ENCODE results near the gene PHACTR3.

DNA sequence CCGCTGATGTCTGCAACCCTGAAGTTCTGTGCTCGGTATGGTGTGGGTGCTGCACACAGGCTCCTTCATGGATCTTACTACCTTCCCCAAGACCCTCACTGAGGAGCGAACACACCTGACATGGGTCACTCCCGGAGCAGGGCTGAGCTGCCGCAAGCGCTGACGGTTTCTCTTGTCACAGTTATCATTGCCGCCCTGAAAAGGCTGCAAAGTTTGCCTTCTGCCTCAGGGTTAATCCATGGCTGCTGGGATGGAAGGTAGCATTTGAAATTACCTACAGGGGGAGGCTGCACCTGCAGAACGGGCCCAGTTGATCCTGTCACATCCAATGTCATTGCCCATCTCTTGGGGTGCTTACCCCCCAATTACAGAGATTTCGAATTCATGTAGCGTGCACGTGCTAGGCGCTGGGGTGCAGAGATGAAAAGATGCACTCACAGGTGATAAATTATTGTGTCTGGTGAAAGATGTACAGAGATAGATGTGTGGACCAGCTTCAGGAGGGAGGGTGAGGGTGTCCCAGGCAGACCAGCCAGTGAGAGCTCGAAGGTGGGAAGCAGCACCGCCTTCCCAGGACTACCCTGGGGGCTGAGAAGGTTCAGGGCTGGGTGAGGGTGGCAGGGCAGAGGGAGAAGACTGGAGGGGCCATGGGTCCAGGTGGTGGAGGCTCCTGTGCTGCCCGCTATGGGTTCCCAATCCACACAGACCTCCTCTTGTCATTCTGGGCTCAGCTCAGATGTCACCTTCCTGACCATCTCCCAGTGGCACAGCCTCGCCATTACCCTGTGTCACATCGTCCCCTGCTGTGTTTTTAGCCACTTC is 209.0 kb downstream of the PHACTR3 start:
- TF ChIP-seq, protein P1, sequence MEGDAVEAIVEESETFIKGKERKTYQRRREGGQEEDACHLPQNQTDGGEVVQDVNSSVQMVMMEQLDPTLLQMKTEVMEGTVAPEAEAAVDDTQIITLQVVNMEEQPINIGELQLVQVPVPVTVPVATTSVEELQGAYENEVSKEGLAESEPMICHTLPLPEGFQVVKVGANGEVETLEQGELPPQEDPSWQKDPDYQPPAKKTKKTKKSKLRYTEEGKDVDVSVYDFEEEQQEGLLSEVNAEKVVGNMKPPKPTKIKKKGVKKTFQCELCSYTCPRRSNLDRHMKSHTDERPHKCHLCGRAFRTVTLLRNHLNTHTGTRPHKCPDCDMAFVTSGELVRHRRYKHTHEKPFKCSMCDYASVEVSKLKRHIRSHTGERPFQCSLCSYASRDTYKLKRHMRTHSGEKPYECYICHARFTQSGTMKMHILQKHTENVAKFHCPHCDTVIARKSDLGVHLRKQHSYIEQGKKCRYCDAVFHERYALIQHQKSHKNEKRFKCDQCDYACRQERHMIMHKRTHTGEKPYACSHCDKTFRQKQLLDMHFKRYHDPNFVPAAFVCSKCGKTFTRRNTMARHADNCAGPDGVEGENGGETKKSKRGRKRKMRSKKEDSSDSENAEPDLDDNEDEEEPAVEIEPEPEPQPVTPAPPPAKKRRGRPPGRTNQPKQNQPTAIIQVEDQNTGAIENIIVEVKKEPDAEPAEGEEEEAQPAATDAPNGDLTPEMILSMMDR (IDR thresholded peaks at IDR 0.05) = no peak
- TF ChIP-seq EP300 (IDR thresholded peaks at IDR 0.05) (no peak), POLR2A (IDR thresholded peaks at IDR 0.05) (no peak)

All from tibial nerve (tissue), 4 donors.